ENCODE results near the gene CALCOCO2. TPM values are rescaled to one million over a fixed set of nuclear protein-coding genes. Genes with fewer than 3 reads are reported as not detected.

CALCOCO2 gene
- total and polyA plus RNA-seq, 2 experiments from 2014 or later, result 14.4 to 16.3 TPM

- Histone ChIP-seq H3K4me1 (ENCODE audit: insufficient read depth) (no peaks in the 10 kb centered on the region; the same call in 1 of the 2 replicates), H3K79me2 (replicated peaks; ENCODE audit: insufficient read depth) (no peaks in the 10 kb centered on the region), H3K4me2 (no peak overlapping the region), H2AFZ (no peak overlapping the region), H3K27me3 (ENCODE audit: insufficient read depth) (no peaks in the 10 kb centered on the region), H3K27ac (ENCODE audit: low read depth) (no peak overlapping the region), H3F3A (replicated peaks; ENCODE audit: low read depth) (no peaks in the 10 kb centered on the region), H3K9me2 (ENCODE audit: insufficient read depth) (no peaks in the 10 kb centered on the region), H3K4me3 (no peak overlapping the region), H3K36me3 (ENCODE audit: insufficient read depth) (no peaks in the 10 kb centered on the region), H4K20me1 (replicated peaks; ENCODE audit: insufficient read depth) (no peaks in the 10 kb centered on the region; the same call in 1 of the 2 replicates)
- DNase-seq (ENCODE audit: low spot score), result no peak
- no peaks in the 10 kb centered on the region; the same call in 2 of the 3 replicates for H3K4me1 Mint-ChIP-seq
- no peak overlapping the region for H3K27ac Mint-ChIP-seq
- TF ChIP-seq JUNB (IDR thresholded peaks at IDR 0.05; ENCODE audit: unreplicated experiment) (no peak), EZH2phosphoT487 (IDR thresholded peaks at IDR 0.05; ENCODE audit: unreplicated experiment) (no peak), ETS1 (IDR thresholded peaks at IDR 0.05) (no peak), REST (IDR thresholded peaks at IDR 0.05; ENCODE audit: unreplicated experiment) (no peak)
- ATAC-seq, result no peak
- H3K27me3 Mint-ChIP-seq (ENCODE audit: insufficient read depth, low read depth, poor library complexity), result no peaks in the 10 kb centered on the region
- peaks cover 7% of the 10 kb centered on the region; the same call in 2 of the 3 replicates for H3K36me3 Mint-ChIP-seq (ENCODE audit: low read depth)
- no peaks in the 10 kb centered on the region for H3K9me3 Mint-ChIP-seq
- no peak overlapping the region for H3K4me3 Mint-ChIP-seq
Observed at GRCh38 chr17:48841395-48841831, 10.6 kb downstream of the CALCOCO2 start.

DNA sequence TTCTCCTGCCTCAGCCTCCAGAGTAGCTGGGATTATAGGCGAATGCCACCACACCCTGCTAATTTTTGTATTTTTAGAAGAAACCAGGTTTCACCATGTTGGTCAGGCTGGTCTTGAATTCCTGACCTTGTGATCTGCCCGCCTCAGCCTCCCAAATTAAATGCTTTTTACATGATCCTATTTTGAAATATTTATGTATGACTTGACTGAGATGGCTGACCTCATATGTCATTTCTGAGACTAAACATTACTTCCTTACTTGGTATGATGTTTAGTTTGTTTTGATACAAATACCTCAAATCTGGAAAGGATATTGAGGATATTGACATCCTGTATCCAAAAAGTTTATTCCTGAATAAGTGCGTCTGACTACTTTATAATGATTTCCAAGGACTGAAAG is 11.9 kb downstream of the CALCOCO2 start:
- Histone ChIP-seq H4K20me1 (replicated peaks; ENCODE audit: insufficient read depth) (no peaks in the 10 kb centered on the region; the same call in 1 of the 2 replicates), H3F3A (replicated peaks; ENCODE audit: low read depth) (no peaks in the 10 kb centered on the region), H3K79me2 (replicated peaks; ENCODE audit: insufficient read depth) (no peaks in the 10 kb centered on the region), H3K9me2 (ENCODE audit: insufficient read depth) (no peaks in the 10 kb centered on the region), H3K4me1 (ENCODE audit: insufficient read depth) (no peaks in the 10 kb centered on the region; the same call in 1 of the 2 replicates), H3K36me3 (ENCODE audit: insufficient read depth) (no peaks in the 10 kb centered on the region), H3K4me3 (no peak overlapping the region), H2AFZ (no peak overlapping the region), H3K27me3 (ENCODE audit: insufficient read depth) (no peaks in the 10 kb centered on the region), H3K27ac (ENCODE audit: low read depth) (no peak overlapping the region), H3K4me2 (no peak overlapping the region)
- Mint-ChIP-seq H3K4me1 (no peaks in the 10 kb centered on the region), H3K27me3 (ENCODE audit: insufficient read depth, low read depth, poor library complexity) (no peaks in the 10 kb centered on the region), H3K9me3 (no peaks in the 10 kb centered on the region), H3K4me3 (no peak overlapping the region), H3K36me3 (ENCODE audit: low read depth) (peaks cover 7% of the 10 kb centered on the region; the same call in 2 of the 3 replicates), H3K27ac (no peak overlapping the region)
- no peak for ATAC-seq
- DNase-seq (ENCODE audit: low spot score), result no peak
- no peak for TF ChIP-seq EZH2phosphoT487 (IDR thresholded peaks at IDR 0.05; ENCODE audit: unreplicated experiment)
- no peak for TF ChIP-seq NANOG (IDR thresholded peaks at IDR 0.05; ENCODE audit: borderline replicate concordance)
- TF ChIP-seq EZH2 (IDR thresholded peaks at IDR 0.05; ENCODE audit: low read depth, unreplicated experiment), result no peak
- no peak for TF ChIP-seq ZNF114 (CRISPR knock-in tag; IDR thresholded peaks at IDR 0.05)
- TF ChIP-seq REST (IDR thresholded peaks at IDR 0.05; ENCODE audit: unreplicated experiment), result no peak
- no peak for TF ChIP-seq JUNB (IDR thresholded peaks at IDR 0.05; ENCODE audit: unreplicated experiment)
